H1 (cell line): ENCODE data around the gene DNAJC22. TPM values are rescaled to one million over a fixed set of nuclear protein-coding genes. Genes with fewer than 3 reads are reported as not detected.

Experiments
- CTCF ChIA-PET: fragments of 300-600 bp; sonication (Branson Sonifier 250); formaldehyde crosslinking; loops from one replicate; lab custom pipeline; 2021; ENCODE audit not compliant: partially characterized antibody; lab: Charles Lee
- POLR2A ChIA-PET: fragments of 300-600 bp; sonication (Branson Sonifier 250); formaldehyde crosslinking; loops from one replicate; lab custom pipeline; 2021; ENCODE audit warnings: inconsistent platforms; ENCODE audit not compliant: partially characterized antibody; lab: Charles Lee
- DNase-seq, 2 experiments: peaks; one replicate each; pipeline versions ENCODE4 v3.0.0 to v3.0.0-alpha.2; 2010 to 2022; ENCODE audit warnings: low spot score in 2 of 2, low read depth in 1 of 2, mixed read lengths in 1 of 2
- FAIRE-seq: peaks from 2 replicates; lab custom pipeline; 2011; peaks lifted over from hg19 to GRCh38; lab: Jason Lieb, UNC
- H2AFZ ChIP-seq: 2 replicates; pipeline ENCODE4 v1.8.1; 2012; ENCODE audit warnings: low read length, inconsistent platforms
- H2AK5ac ChIP-seq: 2 replicates; pipeline ENCODE4 v1.6.1; 2013; ENCODE audit warnings: low read depth, low read length
- H2BK120ac ChIP-seq: replicated peaks from 2 replicates; pipeline ENCODE3; 2013; ENCODE audit warnings: low read depth, low read length, inconsistent platforms
- H2BK12ac ChIP-seq: 2 replicates; pipeline ENCODE4 v1.6.1; 2013; ENCODE audit warnings: low read depth, low read length
- H2BK15ac ChIP-seq: 2 replicates; pipeline ENCODE4 v1.6.1; 2013; ENCODE audit warnings: low read length
- H2BK20ac ChIP-seq: 2 replicates; pipeline ENCODE4 v1.6.1; 2013; ENCODE audit warnings: low read length
- H2BK5ac ChIP-seq: 2 replicates; pipeline ENCODE4 v1.6.1; 2013; ENCODE audit warnings: low read depth, low read length
- H3K14ac ChIP-seq: 2 replicates; pipeline ENCODE4 v1.6.1; 2013; ENCODE audit warnings: inconsistent platforms; ENCODE audit not compliant: insufficient read length
- H3K18ac ChIP-seq: 2 replicates; pipeline ENCODE4 v1.6.1; 2013; ENCODE audit warnings: low read length; ENCODE audit errors: extremely low read depth
- H3K23ac ChIP-seq: 2 replicates; pipeline ENCODE4 v1.6.1; 2013; ENCODE audit warnings: inconsistent platforms; ENCODE audit not compliant: insufficient read length
- H3K23me2 ChIP-seq: 2 replicates; pipeline ENCODE4 v1.6.1; 2013; ENCODE audit warnings: low read depth, low read length
- H3K27ac ChIP-seq: 2 replicates; pipeline ENCODE4 v1.6.1; 2011; ENCODE audit warnings: low read depth, low read length, inconsistent platforms
- H3K27me3 ChIP-seq, 4 experiments: replicated peaks in 1 of 4; 1 replicate in 1 of 4; 2 replicates in 3 of 4; pipeline versions ENCODE4 v1.6.1 to v1.8.1; 2011 to 2013; ENCODE audit warnings: low read length in 3 of 4, mild to moderate bottlenecking in 3 of 4, inconsistent platforms in 2 of 4, mixed read lengths in 2 of 4, moderate library complexity in 1 of 4; ENCODE audit not compliant: control insufficient read depth in 3 of 4, insufficient read depth in 3 of 4; ENCODE audit errors: extremely low read depth in 1 of 4
- H3K36me3 ChIP-seq, 4 experiments: 2 replicates each; pipeline versions ENCODE4 v1.6.1 to v1.8.1; 2011 to 2013; ENCODE audit warnings: mild to moderate bottlenecking in 4 of 4, low read length in 3 of 4, moderate library complexity in 2 of 4, control low read depth in 1 of 4, inconsistent platforms in 1 of 4; ENCODE audit not compliant: insufficient read depth in 4 of 4, control insufficient read depth in 2 of 4
- H3K4ac ChIP-seq: replicated peaks from 2 replicates; pipeline ENCODE3; 2013; ENCODE audit warnings: low read length, low read depth, mixed read lengths, inconsistent platforms; ENCODE audit not compliant: insufficient read length
- H3K4me1 ChIP-seq, 4 experiments: replicated peaks in 1 of 4; 1 replicate in 1 of 4; 2 replicates in 3 of 4; pipeline versions ENCODE4 v1.6.1 to v1.8.1; 2011 to 2013; ENCODE audit warnings: low read length in 3 of 4, inconsistent platforms in 2 of 4, mixed read lengths in 1 of 4; ENCODE audit not compliant: insufficient read depth in 4 of 4, control insufficient read depth in 3 of 4
- H3K4me2 ChIP-seq, 2 experiments: 2 replicates each; pipeline versions ENCODE4 v1.6.1 to v1.8.1; 2011 to 2013; ENCODE audit warnings: low read depth in 2 of 2, low read length in 2 of 2, control low read depth in 1 of 2, inconsistent platforms in 1 of 2, mild to moderate bottlenecking in 1 of 2; ENCODE audit not compliant: insufficient read depth in 1 of 2
- H3K4me3 ChIP-seq, 4 experiments: fragments of 200-600, 300-600 bp in 1 of 4; sonication (generic), shearing (Covaris generic), sonication (Bioruptor Twin) in 1 of 4; 2 replicates each; pipeline versions ENCODE4 v1.5.1 to v1.8.1; 2011 to 2016; ENCODE audit warnings: low read length in 4 of 4, low read depth in 3 of 4, control low read depth in 2 of 4, inconsistent platforms in 2 of 4, mild to moderate bottlenecking in 2 of 4, mixed read lengths in 1 of 4, moderate library complexity in 1 of 4; ENCODE audit not compliant: insufficient read depth in 2 of 4; ENCODE audit errors: extremely low read depth in 1 of 4
- H3K56ac ChIP-seq: replicated peaks from 2 replicates; pipeline ENCODE3; 2013; ENCODE audit warnings: low read depth, mild to moderate bottlenecking, mixed read lengths, low read length, inconsistent platforms; ENCODE audit not compliant: insufficient read length
- H3K79me1 ChIP-seq: 2 replicates; pipeline ENCODE4 v1.6.1; 2013; ENCODE audit warnings: low read depth, low read length, control low read depth
- H3K79me2 ChIP-seq, 2 experiments: 2 replicates each; pipeline versions ENCODE4 v1.6.1 to v1.8.1; 2012 to 2013; ENCODE audit warnings: low read length in 2 of 2, mild to moderate bottlenecking in 2 of 2, inconsistent platforms in 1 of 2; ENCODE audit not compliant: insufficient read depth in 2 of 2, control insufficient read depth in 1 of 2
- H3K9ac ChIP-seq, 4 experiments: replicated peaks in 1 of 4; 1 replicate in 1 of 4; 2 replicates in 3 of 4; pipeline versions ENCODE4 v1.6.1 to v1.8.1; 2011 to 2013; ENCODE audit warnings: low read depth in 3 of 4, low read length in 3 of 4, control low read depth in 2 of 4, mild to moderate bottlenecking in 2 of 4, moderate library complexity in 2 of 4, inconsistent platforms in 1 of 4; ENCODE audit errors: extremely low read depth in 1 of 4
- H3K9me3 ChIP-seq, 2 experiments: 2 replicates each; pipeline versions ENCODE4 v1.6.1 to v1.8.1; 2012 to 2013; ENCODE audit warnings: mild to moderate bottlenecking in 2 of 2, moderate library complexity in 2 of 2, control low read depth in 1 of 2, inconsistent platforms in 1 of 2, low read depth in 1 of 2, low read length in 1 of 2, mixed read lengths in 1 of 2; ENCODE audit not compliant: insufficient read depth in 2 of 2
- H4K20me1 ChIP-seq, 2 experiments: replicated peaks in 1 of 2; 2 replicates each; pipeline versions ENCODE3 to v1.8.1; 2011 to 2013; ENCODE audit warnings: inconsistent platforms in 2 of 2, low read length in 2 of 2, mild to moderate bottlenecking in 1 of 2; ENCODE audit not compliant: insufficient read depth in 2 of 2, control insufficient read depth in 1 of 2
- H4K5ac ChIP-seq: 2 replicates; pipeline ENCODE4 v1.6.1; 2013; ENCODE audit warnings: low read length, low read depth, mixed read lengths, inconsistent platforms; ENCODE audit not compliant: insufficient read length
- H4K8ac ChIP-seq: 2 replicates; pipeline ENCODE4 v1.8.0; 2013; ENCODE audit warnings: mild to moderate bottlenecking, moderate library complexity, low read length, inconsistent platforms; ENCODE audit not compliant: insufficient read depth; ENCODE audit errors: extremely low read depth
- H4K91ac ChIP-seq: replicated peaks from 2 replicates; pipeline ENCODE3; 2013; ENCODE audit warnings: low read length, mixed read lengths, inconsistent platforms; ENCODE audit not compliant: insufficient read length
- CBX5 ChIP-seq: fragments of 300-800, 300-1000 bp; sonication (generic); IDR thresholded peaks from 2 replicates; pipeline ENCODE4 v1.7.1; 2016; ENCODE audit warnings: antibody characterized with exemption, low read length, low read depth
- CREB1 ChIP-seq: IDR thresholded peaks from 2 replicates; pipeline ENCODE4 v1.6.1; 2012; ENCODE audit warnings: inconsistent platforms
- EZH2 ChIP-seq: fragments of 200-600 bp; sonication (generic); IDR thresholded peaks from 2 replicates; pipeline ENCODE4 v1.7.1; 2012; ENCODE audit warnings: low read depth, mild to moderate bottlenecking, moderate library complexity, low read length, inconsistent platforms; ENCODE audit not compliant: severe bottlenecking
- SIN3A ChIP-seq, 2 experiments: IDR thresholded peaks in 1 of 2; conservative IDR thresholded peaks in 1 of 2; 2 replicates each; pipeline ENCODE4 v1.6.1; 2011 to 2012; ENCODE audit warnings: low read length in 2 of 2, improper control_type of control experiment in 1 of 2, low read depth in 1 of 2, mild to moderate bottlenecking in 1 of 2
- SIX5 ChIP-seq: IDR thresholded peaks from 2 replicates; pipeline ENCODE4 v1.6.1; 2011; ENCODE audit warnings: mild to moderate bottlenecking, low read depth, low read length
- SUZ12 ChIP-seq: fragments of 200-600 bp; sonication (generic); IDR thresholded peaks from 2 replicates; pipeline ENCODE4 v1.6.1; 2012; ENCODE audit warnings: mild to moderate bottlenecking, inconsistent platforms, low read length, moderate library complexity, mixed read lengths
- WGBS, 2 experiments: shearing (Covaris generic) in 1 of 2; methylation state at CpG; one replicate each; pipeline versions ENCODE4 v1.1.6 to v1.1.7; 2013 to 2015; ENCODE audit warnings: low lambda C conversion rate in 2 of 2, mixed read lengths in 2 of 2, inconsistent platforms in 1 of 2, low coverage in 1 of 2, missing lambda C conversion rate in 1 of 2; ENCODE audit not compliant: insufficient replicate concordance in 2 of 2, insufficient coverage in 1 of 2, insufficient read length in 1 of 2; ENCODE audit errors: extremely low coverage in 1 of 2, missing lambda C conversion rate in 1 of 2; 5-methylcytosine and 5-hydroxymethylcytosine counted together
- polyA plus RNA-seq, 7 experiments: library from polyadenylated mRNA; depleted of rRNA in 3 of 7; stranded (reverse) in 5 of 7; unstranded in 2 of 7; fragments of >200 nt in 5 of 7; fragments of 200-250 nt in 2 of 7; gene quantifications; 1 replicate in 5 of 7; 2 replicates in 1 of 7; 4 replicates in 1 of 7; pipeline versions ENCODE4 v1.2.1 to v1.2.3, GENCODE V29; 2011 to 2013; ENCODE audit warnings: missing spikeins in 2 of 7, mixed read lengths in 2 of 7
- total RNA-seq: library from RNA; stranded (reverse); fragmentation: NEBNext Ultra II Directional; extraction: Animal tissue kit (Norgen Biotek cat#: 25700); gene quantifications from 2 replicates; pipeline ENCODE4 v1.2.1, GENCODE V29; 2021

The DNAJC22 gene
- total and polyA plus RNA-seq, 2 of the 8 experiments (the other 6 are each of a cell fraction or from before 2014, with no cell fraction given): 0.20 to 0.39 TPM

GRCh38 chr12:49366096-49366651, 19.5 kb downstream of the DNAJC22 start:
- H3K14ac ChIP-seq: no peak overlapping the region
- no peaks in the 10 kb centered on the region for H3K9me3 ChIP-seq
- POLR2A ChIA-PET: interaction anchor here (0.7 to 1.8 kb wide), 25 partner anchors 8 to 462 kb away, joined by 3 to 8 read pairs (median 5); partner anchors contain the start of genes DNAJC22, MCRS1, NCKAP5L and TUBA1C
- peak overlapping the region; percentile 59; the same call in 1 of the 2 replicates for H2AFZ ChIP-seq
- H3K23ac ChIP-seq: no peak overlapping the region
- peaks cover 9% of the 10 kb centered on the region for H3K23me2 ChIP-seq
- CTCF ChIA-PET: interaction anchor here (0.7 to 26.7 kb wide), 15 partner anchors 8 to 214 kb away, joined by 3 to 538 read pairs (median 4); partner anchors contain the start of gene DNAJC22
- DNase-seq (no peak), FAIRE-seq (no peak)
- no peak overlapping the region for H2BK12ac ChIP-seq
- H2BK120ac ChIP-seq: no peak overlapping the region
- H3K56ac ChIP-seq: peak overlapping the region; percentile 34
- H3K18ac ChIP-seq: no peak overlapping the region; the same call in 1 of the 2 replicates
- H3K36me3 ChIP-seq: no peaks in the 10 kb centered on the region
- no peak overlapping the region; the same call in 1 of the 2 replicates for H2BK5ac ChIP-seq
- peak overlapping the region; percentile 46 for H4K5ac ChIP-seq
- no peaks in the 10 kb centered on the region for H3K79me1 ChIP-seq
- H3K79me2 ChIP-seq: peaks cover 4 to 34% of the 10 kb centered on the region in 2 experiments
- H3K27ac ChIP-seq: peak overlapping the region; percentile 90
- H4K8ac ChIP-seq: peak overlapping the region; percentile 84; the same call in 1 of the 2 replicates
- H3K27me3 ChIP-seq: peaks cover 0 to 3% (median 0%) of the 10 kb centered on the region in 4 experiments; a peak in 3 of 7 replicates
- H4K20me1 ChIP-seq: no peaks in the 10 kb centered on the region
- peak overlapping the region; percentile 76 to 86 for H3K4me2 ChIP-seq
- TF ChIP-seq SIN3A (conservative IDR thresholded peaks at IDR 0.05 in 1 of 2, IDR thresholded peaks at IDR 0.05 in 1 of 2; ENCODE audit: low read depth in 1 of 2, low read length in 2 of 2): 0 out of 4 replicates have a peak, but pooled peaks of 1 of the 2 experiments have one; percentile 23
- TF ChIP-seq CREB1: peak; percentile 37; the same call in 1 of the 2 replicates
- TF ChIP-seq CBX5: no peak
- 0 out of 2 replicates have a peak, but pooled peaks have one; percentile 32 for TF ChIP-seq SUZ12
- no peak for TF ChIP-seq SIX5
- TF ChIP-seq EZH2: peak; percentile 20
- no peak overlapping the region for H2BK15ac ChIP-seq
- H4K91ac ChIP-seq: peak overlapping the region; percentile 5
- no peak overlapping the region for H3K4ac ChIP-seq
- peak overlapping the region; percentile 64 to 95 (median 86); a peak in 6 of 7 replicates for H3K9ac ChIP-seq
- 17% methylated on average over 38 of the region's 38 CpGs; no CpG with 5 or more reads in 1 of the 2 experiments for WGBS, 2 experiments
- H3K4me1 ChIP-seq: peaks cover 0 to 8% (median 2%) of the 10 kb centered on the region in 4 experiments; a peak in 3 of 7 replicates
- H2AK5ac ChIP-seq: no peak overlapping the region
- no peak overlapping the region for H2BK20ac ChIP-seq
- peak overlapping the region; percentile 80 to 95 (median 86) for H3K4me3 ChIP-seq
